HG03342 (cell line): ENCODE data around the gene PIAS4.

Experiments used
- ATAC-seq: cut with Tn5 transposase; IDR thresholded peaks from one replicate; pipeline ENCODE4 v1.9.1; 2021; ENCODE audit warnings: mild to moderate bottlenecking, moderate library complexity; ENCODE audit not compliant: unreplicated experiment

PIAS4 gene

DNA sequence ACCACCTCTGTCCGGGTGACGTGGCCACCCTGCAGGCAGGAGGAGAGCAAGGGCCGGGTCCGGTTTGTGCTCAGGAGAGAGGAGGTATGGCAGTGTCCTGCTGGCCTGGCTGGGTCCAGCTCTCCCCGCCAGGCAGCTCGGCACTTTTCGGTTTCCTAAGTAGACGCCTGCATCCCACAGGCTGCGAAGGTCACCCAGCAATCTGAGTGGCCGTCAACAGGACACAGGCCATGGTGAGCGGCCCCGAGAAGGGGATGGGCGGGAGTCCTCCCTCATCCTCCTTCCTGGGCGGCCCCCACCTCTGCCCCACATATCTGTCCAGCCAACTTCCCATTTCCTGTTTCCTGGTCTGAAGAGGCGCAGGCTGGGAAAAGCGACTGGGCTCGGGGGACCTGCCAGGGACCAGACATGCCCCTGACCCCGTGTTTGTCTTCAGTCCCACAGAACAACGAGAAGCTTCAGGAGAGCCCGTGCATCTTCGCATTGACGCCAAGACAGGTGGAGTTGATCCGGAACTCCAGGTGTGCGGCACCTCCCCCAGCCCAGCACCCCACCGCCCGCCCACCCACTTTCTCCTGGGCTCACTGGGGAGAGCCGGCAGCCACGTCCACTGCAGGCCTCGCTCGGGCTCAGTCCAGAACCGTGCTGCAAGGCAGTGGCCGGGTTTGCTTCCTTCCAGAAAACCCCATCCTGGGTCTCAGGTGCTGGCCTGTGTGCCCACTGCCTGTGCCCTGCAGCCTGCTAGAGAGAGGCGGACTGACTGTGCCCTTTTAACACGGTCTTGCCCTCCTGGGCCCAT, 16.3 kb downstream of the PIAS4 start:
- ATAC-seq: no peak

DNA sequence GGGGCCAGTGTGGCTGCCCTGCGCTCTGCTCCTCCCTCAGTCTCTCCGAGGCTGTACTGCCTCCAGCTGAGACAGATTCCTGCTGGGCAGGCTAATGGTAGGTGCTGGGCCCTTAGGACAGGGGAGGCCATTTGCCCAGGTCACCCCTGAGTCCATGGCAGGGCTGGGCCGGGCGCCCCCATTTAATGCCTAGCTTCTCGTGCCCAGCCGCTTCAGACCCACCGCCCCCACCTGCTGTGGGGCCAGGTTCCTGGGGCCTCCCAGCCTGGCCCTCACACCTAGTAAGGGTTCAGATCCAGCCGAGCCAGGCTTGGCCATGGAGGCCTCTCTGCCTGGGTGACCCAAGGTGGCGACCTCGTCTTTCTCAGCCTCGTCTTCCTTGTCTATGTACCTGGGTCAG, 17.8 kb downstream of the PIAS4 start:
- no peak for ATAC-seq

DNA sequence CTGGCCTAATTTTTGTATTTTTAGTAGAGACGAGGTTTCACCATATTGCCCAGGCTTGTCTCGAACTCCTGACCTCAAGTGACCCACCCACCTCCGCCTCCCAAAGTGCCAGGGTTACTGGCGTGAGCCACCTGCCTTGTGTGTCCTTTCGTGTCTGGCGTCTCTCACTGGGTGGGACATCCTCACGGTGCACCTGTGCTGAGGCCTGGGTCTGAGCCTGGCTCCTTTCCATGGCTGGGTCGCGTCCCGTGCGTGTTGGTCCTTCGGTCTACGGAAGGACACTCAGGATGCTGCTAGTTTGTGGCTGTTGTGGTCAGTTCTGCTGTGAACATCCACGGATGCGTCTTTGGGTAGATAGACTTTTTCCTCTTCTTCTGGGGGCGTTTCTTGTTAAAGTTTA, 19.6 kb downstream of the PIAS4 start:
- ATAC-seq: no peak

DNA sequence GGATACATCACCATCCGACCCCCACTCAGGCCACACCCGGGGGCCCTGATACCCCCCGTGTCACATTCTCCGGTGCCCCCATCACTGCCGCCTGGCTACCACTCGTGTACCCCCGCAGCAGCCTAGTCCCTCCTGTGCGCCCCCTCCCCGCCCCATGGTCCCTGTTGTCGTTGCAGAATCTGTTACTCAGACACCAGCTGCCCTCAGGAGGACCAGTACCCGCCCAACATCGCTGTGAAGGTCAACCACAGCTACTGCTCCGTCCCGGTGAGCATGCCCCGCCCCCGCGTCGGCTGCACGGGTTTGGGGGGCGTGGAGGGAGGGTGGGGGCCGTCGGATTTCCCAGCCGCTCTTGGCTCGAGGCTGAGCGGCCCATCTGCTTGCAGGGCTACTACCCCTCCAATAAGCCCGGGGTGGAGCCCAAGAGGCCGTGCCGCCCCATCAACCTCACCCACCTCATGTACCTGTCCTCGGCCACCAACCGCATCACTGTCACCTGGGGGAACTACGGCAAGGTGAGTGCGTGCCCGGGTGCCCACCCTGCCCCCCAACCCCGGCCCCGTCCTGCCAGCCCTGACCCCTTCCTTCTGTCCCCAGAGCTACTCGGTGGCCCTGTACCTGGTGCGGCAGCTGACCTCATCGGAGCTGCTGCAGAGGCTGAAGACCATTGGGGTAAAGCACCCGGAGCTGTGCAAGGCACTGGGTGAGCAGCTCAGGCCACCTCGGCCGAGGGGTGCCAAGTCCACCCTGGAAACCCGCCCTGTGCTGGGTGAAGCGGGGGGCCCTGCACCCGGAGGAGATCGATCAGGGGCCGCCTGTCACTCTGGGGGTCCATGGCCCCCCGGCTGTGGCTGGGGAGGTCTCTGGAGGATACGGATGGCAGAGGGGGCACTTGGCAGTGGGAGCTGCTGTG, 21.1 kb downstream of the PIAS4 start:
- ATAC-seq: no peak

DNA sequence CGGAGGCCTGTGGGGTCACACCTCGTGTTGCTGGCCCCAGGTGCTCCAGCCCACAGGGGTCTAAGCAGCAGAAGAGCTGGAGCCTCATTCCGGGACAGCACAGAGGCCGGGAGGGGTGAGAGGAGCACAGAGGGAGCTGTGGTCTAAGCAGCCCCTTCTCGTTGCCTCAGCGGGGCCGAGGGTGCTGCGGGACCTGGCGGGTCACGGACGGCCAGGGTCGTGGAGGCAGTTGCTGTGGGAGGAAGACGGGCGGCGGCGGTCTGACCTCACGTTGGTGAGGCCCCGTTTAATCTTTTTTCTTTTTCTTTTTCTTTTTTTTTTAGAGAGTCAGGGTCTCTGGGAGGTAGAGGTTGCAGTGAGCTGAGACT, 21.7 kb downstream of the PIAS4 start:
- ATAC-seq: no peak

DNA sequence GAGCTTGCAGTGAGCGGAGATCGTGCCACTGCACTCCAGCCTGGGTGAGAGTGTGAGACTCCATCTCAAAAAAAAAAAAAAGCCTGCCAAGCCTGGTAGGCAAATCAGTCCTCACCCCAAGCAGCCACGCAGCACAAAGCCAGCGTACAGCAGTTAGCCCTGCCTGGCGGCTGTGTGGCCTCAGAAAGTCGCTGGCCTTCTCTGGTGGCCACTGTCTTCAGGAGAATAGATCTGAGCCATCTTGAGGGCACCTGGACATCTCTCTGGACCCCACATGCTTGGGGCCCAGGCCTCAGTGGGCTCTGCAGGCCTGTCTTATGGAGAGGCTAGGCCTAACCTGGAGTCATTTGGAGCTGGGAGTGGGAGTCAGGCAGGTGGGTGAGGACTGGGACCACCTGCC, 23.0 kb downstream of the PIAS4 start:
- no peak for ATAC-seq

DNA sequence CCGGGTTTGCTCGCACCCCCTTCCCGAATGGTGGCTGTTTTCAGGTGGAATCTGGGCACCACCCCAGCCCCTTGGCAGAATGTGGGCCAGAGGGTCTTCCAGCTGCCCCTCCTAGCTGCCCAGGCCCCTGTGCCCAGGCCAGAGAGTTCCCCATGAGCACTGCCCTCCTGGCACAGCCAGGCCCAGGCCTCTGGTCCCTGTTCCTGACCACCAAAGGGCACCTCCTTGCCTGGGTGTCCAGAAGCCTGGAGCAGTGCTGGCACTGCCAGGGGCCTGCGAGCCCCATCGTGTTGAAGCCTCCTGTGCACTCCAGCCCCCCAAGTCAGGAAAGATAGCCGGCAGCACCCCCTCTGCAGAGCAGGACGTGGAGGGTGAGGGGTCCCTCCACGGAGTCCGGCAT, 23.4 kb downstream of the PIAS4 start:
- ATAC-seq: no peak

DNA sequence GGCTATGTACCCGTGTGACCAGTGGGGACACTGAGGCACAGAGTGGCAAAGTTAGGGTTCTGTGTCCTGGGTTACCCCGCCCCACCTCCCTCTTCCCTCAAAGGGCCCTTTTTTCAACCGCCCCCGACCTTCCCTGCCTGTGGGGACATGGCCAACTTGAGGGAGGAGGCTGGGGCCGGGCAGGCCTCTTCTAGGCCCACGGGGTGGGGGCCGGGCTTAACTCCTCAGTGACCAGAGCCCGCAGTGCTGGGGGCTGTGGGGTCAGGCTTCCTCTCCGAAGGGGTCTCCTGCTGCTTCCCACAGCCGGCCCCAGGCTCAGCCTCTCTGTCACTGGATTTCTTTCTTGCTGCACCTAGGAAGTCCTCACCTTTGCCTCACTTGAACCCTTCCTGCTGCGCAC, 23.9 kb downstream of the PIAS4 start:
- no peak for ATAC-seq

DNA sequence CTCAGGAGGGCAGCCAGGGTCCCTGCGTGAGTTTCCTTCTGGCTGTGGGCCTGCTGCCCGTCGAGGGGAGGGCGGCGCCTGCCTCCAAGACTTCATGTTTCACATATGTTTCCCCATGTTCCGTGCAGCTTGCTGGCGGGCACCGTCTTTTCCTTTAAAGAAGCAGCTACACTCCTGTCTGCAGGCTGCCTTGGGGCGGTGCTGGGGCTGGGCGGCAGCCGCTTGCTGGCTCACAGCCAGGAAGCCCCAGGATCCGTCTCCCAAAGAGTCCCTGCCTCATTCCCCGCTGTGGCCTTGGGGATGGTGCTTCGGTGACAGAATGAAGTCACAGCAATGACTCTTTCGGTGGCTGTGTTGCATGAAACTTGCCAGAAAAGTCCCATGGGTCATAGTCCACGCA, 24.9 kb downstream of the PIAS4 start:
- ATAC-seq: no peak

DNA sequence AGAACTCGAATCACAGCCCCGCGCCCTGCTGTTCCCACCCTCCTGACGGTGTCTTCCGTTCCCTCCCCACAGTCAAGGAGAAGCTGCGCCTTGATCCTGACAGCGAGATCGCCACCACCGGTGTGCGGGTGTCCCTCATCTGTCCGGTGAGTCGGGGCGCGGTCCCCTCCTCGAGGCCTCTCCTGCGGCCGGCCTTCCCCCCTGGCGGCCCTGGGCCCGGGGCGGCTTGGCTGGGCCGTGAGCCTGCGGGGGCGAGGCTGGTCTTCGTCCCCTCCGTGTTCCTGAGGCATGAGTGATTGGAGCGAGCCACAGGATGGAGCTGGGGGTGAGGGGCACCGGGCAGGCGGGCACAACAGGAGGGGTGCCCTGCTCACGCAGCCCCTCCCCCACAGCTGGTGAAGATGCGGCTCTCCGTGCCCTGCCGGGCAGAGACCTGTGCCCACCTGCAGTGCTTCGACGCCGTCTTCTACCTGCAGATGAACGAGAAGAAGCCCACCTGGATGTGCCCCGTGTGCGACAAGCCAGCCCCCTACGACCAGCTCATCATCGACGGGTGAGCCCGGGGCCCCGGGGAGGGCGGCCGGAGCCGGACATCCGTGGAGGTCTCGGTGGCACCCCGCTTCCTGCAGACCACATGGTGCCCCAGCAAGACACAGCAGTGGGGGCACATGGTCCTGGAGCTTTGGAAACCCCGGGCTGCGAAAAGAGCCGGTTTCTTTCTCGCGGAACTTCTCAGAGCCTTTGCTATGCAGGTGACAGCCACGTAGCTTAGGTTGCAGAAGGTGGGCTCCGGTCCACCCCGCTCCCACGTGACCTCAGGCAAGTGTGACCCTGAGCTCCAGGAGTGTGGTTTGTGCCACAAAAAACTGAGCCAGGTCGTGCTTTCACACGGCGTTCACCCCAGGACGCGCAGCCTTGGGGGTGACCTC, 25.8 kb downstream of the PIAS4 start:
- ATAC-seq: no peak

DNA sequence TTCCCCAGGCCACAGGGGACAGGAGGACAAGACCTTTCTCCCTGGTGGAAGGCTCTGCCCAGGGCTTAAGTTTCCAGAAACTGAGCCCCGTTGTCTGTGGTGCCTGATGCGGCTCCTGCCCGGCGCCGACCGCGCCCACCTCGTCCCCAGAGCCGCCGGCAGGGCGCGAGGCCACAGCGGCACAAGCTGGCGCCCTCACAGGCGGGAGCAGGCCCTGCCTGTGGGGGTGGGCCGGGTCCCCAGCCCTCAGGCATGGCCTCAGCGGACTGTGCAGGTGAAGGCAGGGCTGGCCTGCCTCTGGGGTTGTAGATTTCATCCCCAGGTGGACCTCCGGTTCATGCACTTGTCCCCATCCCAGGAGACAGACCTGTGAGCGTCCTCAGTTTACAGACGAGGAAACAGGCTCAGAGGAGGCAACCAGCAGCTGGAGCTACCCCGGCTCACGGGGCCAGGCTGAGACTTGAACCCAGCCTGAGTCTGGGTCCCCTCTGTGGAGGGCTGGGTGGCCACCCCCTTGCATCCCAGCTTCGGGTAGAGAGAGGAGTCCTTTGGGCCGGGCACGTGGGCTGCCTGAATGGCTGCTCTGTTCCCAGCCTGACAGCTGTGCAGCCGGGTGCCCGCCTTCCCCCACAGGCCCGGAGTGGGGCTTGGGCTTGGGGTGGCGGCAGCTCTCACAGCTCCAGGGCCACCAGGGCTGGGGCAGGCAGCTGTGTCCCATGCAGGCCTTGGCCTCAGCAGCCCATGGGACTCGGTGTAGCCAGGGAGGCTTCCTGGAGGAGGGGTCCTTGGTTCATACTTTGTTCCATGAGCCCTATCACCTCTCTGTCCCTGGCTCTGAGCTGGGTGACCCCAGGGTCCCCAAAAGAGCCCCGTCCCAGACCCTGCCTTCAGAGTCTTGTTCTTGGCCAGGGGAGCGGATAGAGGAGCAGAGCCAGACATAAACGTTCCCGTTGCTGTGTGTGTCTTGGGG, 26.8 kb downstream of the PIAS4 start:
- ATAC-seq: no peak

DNA sequence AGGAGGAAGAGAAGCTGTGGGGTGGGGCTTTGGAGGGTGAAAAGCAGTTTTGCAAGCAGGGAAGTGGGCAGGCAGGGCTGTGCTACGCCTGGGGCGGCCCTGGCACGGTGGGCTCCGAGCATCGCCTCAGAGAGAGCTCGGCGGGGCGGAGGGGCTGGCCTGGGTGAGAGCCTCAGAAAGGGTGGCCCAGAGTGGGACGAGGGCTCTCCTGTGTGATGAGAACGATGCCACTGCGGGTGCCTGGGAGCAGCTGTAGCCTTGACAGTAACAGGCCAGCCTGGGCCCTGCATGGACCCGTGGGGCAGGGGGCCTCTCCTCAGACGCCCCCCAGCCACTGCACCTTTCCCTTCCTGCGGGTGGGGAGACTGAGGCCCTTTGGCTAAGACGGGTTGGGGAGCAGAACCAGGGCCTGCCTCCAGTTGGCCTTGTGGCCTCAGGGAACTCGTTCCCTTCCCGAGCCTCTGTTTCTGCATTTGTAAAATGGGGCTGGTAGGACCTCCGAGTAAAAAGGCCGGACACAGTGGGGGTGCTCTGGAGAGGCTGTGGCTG, 27.6 kb downstream of the PIAS4 start:
- no peak for ATAC-seq

DNA sequence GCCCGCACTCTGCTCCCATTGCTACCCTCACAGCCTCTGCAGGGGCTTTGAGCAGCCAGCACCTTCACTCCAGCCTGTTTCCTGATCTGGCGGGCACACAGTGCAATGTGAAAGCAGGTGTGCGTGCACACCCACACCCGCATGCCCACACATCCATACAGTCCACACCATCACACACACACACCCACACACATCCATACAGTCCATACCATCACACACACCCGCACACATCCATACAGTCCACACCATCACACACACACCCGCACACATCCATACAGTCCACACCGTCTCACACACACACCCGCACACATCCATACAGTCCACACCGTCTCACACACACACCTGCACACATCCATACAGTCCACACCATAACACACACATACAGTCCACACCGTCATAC, 28.0 kb downstream of the PIAS4 start:
- no peak for ATAC-seq

DNA sequence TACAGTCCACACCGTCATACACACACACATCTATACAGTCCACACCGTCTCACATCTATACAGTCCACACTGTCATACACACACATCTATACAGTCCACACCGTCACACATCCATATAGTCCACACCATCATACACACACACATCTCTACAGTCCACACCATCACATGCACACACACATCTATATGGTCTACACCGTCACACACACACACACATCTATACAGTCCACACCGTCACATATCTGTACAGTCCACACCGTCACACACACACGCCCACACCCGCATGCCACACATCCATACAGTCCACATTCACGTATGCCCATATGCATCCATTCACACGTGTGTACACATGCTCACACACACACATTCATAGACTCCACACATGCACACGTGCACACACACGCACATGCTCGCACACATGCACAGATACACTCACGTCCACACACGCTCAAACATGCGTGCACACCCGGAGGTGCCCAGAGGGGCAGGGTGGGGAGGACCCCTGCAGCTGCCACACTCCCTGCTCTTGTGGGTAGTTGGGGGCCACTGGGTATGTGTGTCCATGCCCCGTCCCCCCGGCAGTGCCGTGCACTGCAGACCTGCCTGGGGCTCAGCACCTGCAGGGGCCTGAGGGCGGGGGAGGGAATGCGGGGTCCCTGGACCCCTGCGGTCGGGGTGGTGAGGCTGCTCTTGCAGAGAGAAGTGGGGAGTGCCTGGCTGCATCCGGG, 29.2 kb downstream of the PIAS4 start:
- ATAC-seq: no peak

DNA sequence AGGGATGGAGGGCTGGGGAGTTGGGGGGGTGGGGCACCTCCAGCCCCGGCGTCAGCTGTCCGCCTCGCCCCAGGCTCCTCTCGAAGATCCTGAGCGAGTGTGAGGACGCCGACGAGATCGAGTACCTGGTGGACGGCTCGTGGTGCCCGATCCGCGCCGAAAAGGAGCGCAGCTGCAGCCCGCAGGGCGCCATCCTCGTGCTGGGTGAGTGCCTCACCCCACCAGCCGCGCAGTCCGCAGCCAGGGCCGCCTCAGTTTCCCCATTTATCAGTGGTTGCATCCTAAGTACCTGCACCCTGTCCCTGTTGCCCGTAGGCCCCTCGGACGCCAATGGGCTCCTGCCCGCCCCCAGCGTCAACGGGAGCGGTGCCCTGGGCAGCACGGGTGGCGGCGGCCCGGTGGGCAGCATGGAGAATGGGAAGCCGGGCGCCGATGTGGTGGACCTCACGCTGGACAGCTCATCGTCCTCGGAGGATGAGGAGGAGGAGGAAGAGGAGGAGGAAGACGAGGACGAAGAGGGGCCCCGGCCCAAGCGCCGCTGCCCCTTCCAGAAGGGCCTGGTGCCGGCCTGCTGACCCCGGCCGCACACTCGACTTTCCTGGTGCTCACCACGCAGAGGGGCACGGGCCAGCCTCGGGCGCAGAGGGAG, 29.9 kb downstream of the PIAS4 start:
- ATAC-seq: no peak

DNA sequence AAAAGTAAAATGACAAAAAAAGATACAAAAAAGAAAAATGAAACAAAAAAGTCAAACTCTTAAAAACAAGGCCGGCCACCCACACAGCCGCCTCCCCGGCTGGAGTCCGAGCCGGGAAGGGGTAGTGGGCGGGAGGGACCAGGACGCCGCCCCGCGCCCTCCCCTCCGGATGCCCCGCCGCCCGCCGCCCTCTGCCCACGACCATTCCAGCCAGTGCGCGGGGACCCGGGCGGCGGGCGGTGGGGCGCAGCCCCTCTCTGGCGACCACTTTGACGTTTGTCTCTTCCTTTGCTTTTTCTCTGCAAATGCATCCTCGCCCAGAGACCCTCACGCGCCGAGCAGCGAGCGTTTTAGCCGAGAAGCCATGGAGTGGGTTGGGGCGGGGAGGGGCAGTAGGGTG, 30.5 kb downstream of the PIAS4 start:
- ATAC-seq: no peak

DNA sequence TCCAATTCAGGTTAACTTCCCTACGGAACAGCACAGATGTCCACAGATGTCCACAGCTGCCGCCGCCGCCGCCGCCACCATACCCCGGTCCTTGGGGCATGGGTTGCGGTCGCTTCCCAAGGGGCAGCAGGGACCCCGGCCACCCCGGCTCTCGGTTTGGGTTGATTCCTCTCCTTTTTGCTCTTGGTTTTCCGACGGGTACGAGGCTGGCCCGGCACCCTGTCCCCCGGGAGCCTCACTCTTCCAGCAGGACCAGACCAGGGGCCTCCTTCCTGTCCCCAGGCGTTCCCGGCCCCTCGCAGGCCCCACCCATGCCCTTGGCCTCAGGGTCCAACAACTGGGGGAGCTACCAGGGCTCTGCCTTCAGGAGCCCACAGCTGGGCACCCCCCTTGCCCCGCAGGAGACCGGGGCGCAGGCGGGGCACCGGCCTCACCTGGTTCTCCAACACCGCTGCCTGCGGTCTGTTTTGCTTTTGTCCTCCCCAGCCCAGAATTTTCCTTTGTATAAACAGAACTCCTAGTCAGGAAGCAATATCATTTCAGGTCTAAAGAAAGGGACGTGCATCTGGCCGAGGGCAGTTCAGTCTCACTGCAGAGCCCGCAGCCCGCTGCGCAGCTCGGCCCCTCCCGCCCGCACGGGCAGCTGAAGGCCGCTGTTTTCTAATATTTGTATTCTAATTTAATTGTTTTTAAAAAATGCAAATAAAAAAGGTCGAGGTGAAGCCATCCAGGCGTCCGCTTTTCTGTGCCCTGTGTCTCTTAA, 31.3 kb downstream of the PIAS4 start:
- ATAC-seq: no peak
